ENCODE data around the gene SOX9. TPM values are rescaled to one million over a fixed set of nuclear protein-coding genes. Genes with fewer than 3 reads are reported as not detected.

The SOX9 gene
- total RNA-seq, 4 donors from 2014 or later: 22.4 to 94.8 (median 40.8) TPM

- WGBS, 2 donors: 48 to 59% methylated on average over 4 of the region's 4 CpGs
- no peak for DNase-seq (ENCODE audit: low spot score in 2 of 2)
- intact Hi-C loops (cut with DNase I; ENCODE audit: low total_unique reads): no loop called here
- no peak for TF ChIP-seq POLR2A (IDR thresholded peaks at IDR 0.05)
- TF ChIP-seq, protein P1, sequence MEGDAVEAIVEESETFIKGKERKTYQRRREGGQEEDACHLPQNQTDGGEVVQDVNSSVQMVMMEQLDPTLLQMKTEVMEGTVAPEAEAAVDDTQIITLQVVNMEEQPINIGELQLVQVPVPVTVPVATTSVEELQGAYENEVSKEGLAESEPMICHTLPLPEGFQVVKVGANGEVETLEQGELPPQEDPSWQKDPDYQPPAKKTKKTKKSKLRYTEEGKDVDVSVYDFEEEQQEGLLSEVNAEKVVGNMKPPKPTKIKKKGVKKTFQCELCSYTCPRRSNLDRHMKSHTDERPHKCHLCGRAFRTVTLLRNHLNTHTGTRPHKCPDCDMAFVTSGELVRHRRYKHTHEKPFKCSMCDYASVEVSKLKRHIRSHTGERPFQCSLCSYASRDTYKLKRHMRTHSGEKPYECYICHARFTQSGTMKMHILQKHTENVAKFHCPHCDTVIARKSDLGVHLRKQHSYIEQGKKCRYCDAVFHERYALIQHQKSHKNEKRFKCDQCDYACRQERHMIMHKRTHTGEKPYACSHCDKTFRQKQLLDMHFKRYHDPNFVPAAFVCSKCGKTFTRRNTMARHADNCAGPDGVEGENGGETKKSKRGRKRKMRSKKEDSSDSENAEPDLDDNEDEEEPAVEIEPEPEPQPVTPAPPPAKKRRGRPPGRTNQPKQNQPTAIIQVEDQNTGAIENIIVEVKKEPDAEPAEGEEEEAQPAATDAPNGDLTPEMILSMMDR (IDR thresholded peaks at IDR 0.05): no peak
- H3K4me3 ChIP-seq (ENCODE audit: low read depth, poor library complexity, severe bottlenecking): no peak overlapping the region
Observed at GRCh38 chr17:72095316-72095715, 25.5 kb upstream of the SOX9 start.

GRCh38 chr17:72097144-72097543 is 23.7 kb upstream of the SOX9 start:
- WGBS, 2 donors: 79 to 89% methylated on average over 10 of the region's 10 CpGs
- peak in 1 of 2 donors; percentile 70 for DNase-seq (ENCODE audit: low spot score in 2 of 2)
- no peak overlapping the region for H3K4me3 ChIP-seq (ENCODE audit: low read depth, poor library complexity, severe bottlenecking)
- TF ChIP-seq POLR2A (IDR thresholded peaks at IDR 0.05): no peak
- TF ChIP-seq, protein P1 (IDR thresholded peaks at IDR 0.05): no peak
- intact Hi-C loops (cut with DNase I; ENCODE audit: low total_unique reads): no loop called here

GRCh38 chr17:72099919-72100318 is 20.9 kb upstream of the SOX9 start:
- intact Hi-C loops (cut with DNase I; ENCODE audit: low total_unique reads): no loop called here
- 84 to 85% methylated on average over 4 of the region's 4 CpGs for WGBS, 2 donors
- no peak overlapping the region for H3K4me3 ChIP-seq (ENCODE audit: low read depth, poor library complexity, severe bottlenecking)
- TF ChIP-seq POLR2A (IDR thresholded peaks at IDR 0.05): no peak
- TF ChIP-seq, protein P1 (IDR thresholded peaks at IDR 0.05): no peak
- DNase-seq (ENCODE audit: low spot score in 2 of 2): no peak

GRCh38 chr17:72100470-72100869 is 20.4 kb upstream of the SOX9 start:
- intact Hi-C loops (cut with DNase I; ENCODE audit: low total_unique reads): no loop called here
- no peak overlapping the region for H3K4me3 ChIP-seq (ENCODE audit: low read depth, poor library complexity, severe bottlenecking)
- DNase-seq (ENCODE audit: low spot score in 2 of 2): no peak
- WGBS, 2 donors: 74 to 79% methylated on average over 5 of the region's 5 CpGs
- TF ChIP-seq, protein P1 (IDR thresholded peaks at IDR 0.05): no peak

DNA sequence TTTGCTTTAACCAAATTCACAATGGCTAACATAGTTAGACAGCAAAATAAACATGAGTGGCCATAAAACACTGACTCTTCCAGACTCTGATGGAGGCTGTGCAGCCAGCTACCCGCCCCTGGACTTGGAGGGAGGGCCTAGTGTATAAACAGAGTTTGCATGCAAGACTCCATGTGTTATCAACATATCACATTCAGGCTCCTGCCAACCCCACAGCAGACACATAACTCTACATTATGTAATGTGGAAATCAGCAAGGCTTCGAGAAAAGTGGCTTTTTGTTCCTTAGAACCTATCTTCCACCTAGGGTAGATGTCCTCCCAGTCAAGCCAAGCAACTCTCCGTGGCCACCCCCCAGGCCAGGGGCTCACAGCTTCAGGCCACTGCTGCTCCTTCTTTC is 19.3 kb upstream of the SOX9 start:
- TF ChIP-seq, protein P1 (IDR thresholded peaks at IDR 0.05): no peak
- no peak for TF ChIP-seq POLR2A (IDR thresholded peaks at IDR 0.05)
- 51 to 54% methylated on average over 3 of the region's 3 CpGs for WGBS, 2 donors
- peak in 1 of 2 donors; percentile 77 for DNase-seq (ENCODE audit: low spot score in 2 of 2)
- intact Hi-C loops (cut with DNase I; ENCODE audit: low total_unique reads): no loop called here
- H3K4me3 ChIP-seq (ENCODE audit: low read depth, poor library complexity, severe bottlenecking): no peak overlapping the region

DNA sequence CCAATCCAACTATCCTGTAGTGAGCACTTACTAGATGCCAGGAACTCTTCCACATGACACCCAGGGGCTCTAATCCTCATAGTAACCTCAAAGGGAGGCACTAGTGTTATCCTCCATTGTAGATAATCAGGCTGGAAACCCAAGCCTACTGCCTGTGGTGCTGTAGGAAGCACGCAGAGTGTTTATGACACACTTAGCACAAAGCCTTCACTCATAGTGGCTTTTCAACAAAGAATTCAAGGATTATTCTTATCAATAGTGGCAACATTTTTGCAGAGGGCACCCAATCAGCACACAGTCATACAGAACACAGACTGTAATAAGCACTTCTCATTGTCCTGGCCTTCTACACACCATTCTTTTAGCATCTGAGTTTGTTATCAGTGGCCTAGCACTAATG is 18.5 kb upstream of the SOX9 start:
- WGBS, 2 donors: 81 to 88% methylated on average over 1 of the region's 1 CpG

More for the DNA sequence above, 18.5 kb upstream of the SOX9 start:
- no peak overlapping the region for H3K4me3 ChIP-seq (ENCODE audit: low read depth, poor library complexity, severe bottlenecking)
- TF ChIP-seq, protein P1 (IDR thresholded peaks at IDR 0.05): no peak
- no peak for TF ChIP-seq POLR2A (IDR thresholded peaks at IDR 0.05)
- intact Hi-C loops (cut with DNase I; ENCODE audit: low total_unique reads): no loop called here
- DNase-seq (ENCODE audit: low spot score in 2 of 2): no peak

All from lower leg skin (tissue), 4 donors.